Right lobe of liver (tissue), 4 donors: ENCODE measurements around the gene CHIT1.

Experiments
- CTCF ChIP-seq, 4 donors: fragments of 200-600 bp in 3 of 4; fragments of 450-650 bp in 1 of 4; IDR thresholded peaks; one replicate each; pipeline versions ENCODE4 v1.5.1 to v1.8.0; 2016 to 2022; ENCODE audit warnings: antibody characterized with exemption in 4 of 4, mild to moderate bottlenecking in 2 of 4
- POLR2A ChIP-seq: fragments of 450-650 bp; IDR thresholded peaks from one replicate; pipeline ENCODE4 v1.6.1; 2017; ENCODE audit warnings: antibody characterized with exemption, mild to moderate bottlenecking
- donor health status: DM: no; HTN: no; CAD: no.
- donor health status: DM: no; HTN: no; CAD: no.
- donor health status: DM: no; HTN: yes; CAD: no.

- TF ChIP-seq CTCF (IDR thresholded peaks at IDR 0.05) (no peak), POLR2A (no peak)
These were observed 9.6 kb upstream of the CHIT1 start for GRCh38 chr1:203239081-203239480.
